Sigmoid colon (tissue), 7 donors: Measurements from ENCODE around the gene PLXNA4. TPM values are rescaled to one million over a fixed set of nuclear protein-coding genes. Genes with fewer than 3 reads are reported as not detected.
A peak's percentile ranks its signal among the peaks of the same experiment; 100 is the strongest.

Experiments used
- DNase-seq: peaks from one replicate; pipeline ENCODE4 v3.0.0-alpha.2; 2019
- H3K27ac ChIP-seq, 4 donors: fragments of 200-600 bp; sonication (generic); one replicate each; pipeline ENCODE4 v1.5.1; 2016 to 2019; ENCODE audit warnings: mild to moderate bottlenecking in 1 of 4
- H3K27me3 ChIP-seq, 3 donors: fragments of 200-600 bp; sonication (generic); one replicate each; pipeline ENCODE4 v1.5.1; 2019; ENCODE audit warnings: mild to moderate bottlenecking in 1 of 3
- H3K36me3 ChIP-seq, 4 donors: fragments of 200-600 bp; sonication (generic); one replicate each; pipeline ENCODE4 v1.5.1; 2016 to 2019
- H3K4me1 ChIP-seq, 4 donors: fragments of 200-600 bp; sonication (generic); one replicate each; pipeline ENCODE4 v1.5.1; 2017 to 2019
- H3K4me3 ChIP-seq, 4 donors: fragments of 200-600 bp; sonication (generic); one replicate each; pipeline ENCODE4 v1.5.1; 2017 to 2019; ENCODE audit warnings: mild to moderate bottlenecking in 2 of 4, moderate library complexity in 1 of 4
- H3K9me3 ChIP-seq, 4 donors: fragments of 200-600 bp in 3 of 4; sonication (generic) in 3 of 4; one replicate each; pipeline versions ENCODE4 v1.5.1 to v1.6.1; 2013 to 2019
- EP300 ChIP-seq, 4 donors: sonication (generic); formaldehyde crosslinking; IDR thresholded peaks; one replicate each; pipeline ENCODE4 v1.6.1; 2017; ENCODE audit warnings: antibody characterized with exemption in 4 of 4
- POLR2A ChIP-seq, 2 donors: fragments of 450-650 bp; IDR thresholded peaks; one replicate each; pipeline ENCODE4 v1.6.1; 2016; ENCODE audit warnings: antibody characterized with exemption in 2 of 2, mild to moderate bottlenecking in 2 of 2, moderate library complexity in 2 of 2
- POLR2AphosphoS5 ChIP-seq, 4 donors: sonication (generic); formaldehyde crosslinking; IDR thresholded peaks; one replicate each; pipeline ENCODE4 v1.6.1; 2017; ENCODE audit warnings: antibody characterized with exemption in 4 of 4
- WGBS, 2 donors: extraction: QIAGEN DNeasy Blood & Tissue Kit; methylation state at CpG; one replicate each; pipeline ENCODE4 v1.1.7; 2013; 5-methylcytosine and 5-hydroxymethylcytosine counted together
- intact Hi-C: fragments of 100-400 bp; cut with DNase I; formaldehyde crosslinking; loops from one replicate; pipeline ENCODE4 v1.15.1; 2023
- polyA plus RNA-seq, 3 donors: library from polyadenylated mRNA; stranded (reverse); fragments of 200-250 nt; gene quantifications; one replicate each; pipeline ENCODE4 v1.2.3, GENCODE V29; 2013
- total RNA-seq, 4 donors: library from RNA; depleted of rRNA; stranded (reverse); fragments of >200 nt; gene quantifications; one replicate each; pipeline ENCODE4 v1.1.0, GENCODE V29; 2016
- TF ChIP-seq, protein P1 (sequence below), 4 experiments: fragments of 450-650 bp in 3 of 4; fragments of 200-600 bp in 1 of 4; IDR thresholded peaks; one replicate each; pipeline ENCODE4 v1.5.1; 2016 to 2019; ENCODE audit warnings: antibody characterized with exemption in 4 of 4, mild to moderate bottlenecking in 3 of 4, moderate library complexity in 2 of 4
- donor health status: healthy with polysubstance abuse.
- donor health status: Bipolar disorder and iron deficiency.
- donor health status: healthy.

PLXNA4 gene
- total and polyA plus RNA-seq, 7 donors: under 0.01 to 10.5 (median 3.7) TPM; not detected in 1

DNA sequence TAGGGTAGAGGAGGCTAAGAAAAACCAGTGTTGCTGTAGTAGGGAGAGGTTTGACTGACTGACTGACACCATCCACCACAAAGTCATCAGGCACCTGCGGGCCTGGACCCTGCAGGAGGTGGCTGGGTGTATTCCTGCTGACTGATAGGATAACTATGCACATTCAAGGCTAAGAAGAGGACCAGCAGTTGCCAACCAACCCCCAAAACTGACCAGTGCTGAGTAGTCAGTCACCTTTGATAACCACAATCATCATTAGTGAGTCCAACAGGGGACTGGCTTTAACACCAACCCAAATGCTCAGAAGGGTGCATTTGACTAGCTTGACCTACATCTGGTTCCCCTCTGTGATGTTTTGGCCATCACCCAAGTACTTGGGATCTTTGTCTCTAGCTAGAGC lies 30.5 kb downstream of the PLXNA4 start:
- Histone ChIP-seq H3K4me3 (no peak overlapping the region), H3K27me3 (no peaks in the 10 kb centered on the region), H3K27ac (no peak overlapping the region), H3K9me3 (peaks cover under 1 to 4% (median 3%) of the 10 kb centered on the region in 4 donors), H3K36me3 (no peaks in the 10 kb centered on the region), H3K4me1 (peaks cover 0 to 14% (median 5%) of the 10 kb centered on the region in 4 donors)
- intact Hi-C loops: no loop called here
- no peak for TF ChIP-seq EP300 (IDR thresholded peaks at IDR 0.05)
- no peak for TF ChIP-seq POLR2A (IDR thresholded peaks at IDR 0.05)
- TF ChIP-seq, protein P1, sequence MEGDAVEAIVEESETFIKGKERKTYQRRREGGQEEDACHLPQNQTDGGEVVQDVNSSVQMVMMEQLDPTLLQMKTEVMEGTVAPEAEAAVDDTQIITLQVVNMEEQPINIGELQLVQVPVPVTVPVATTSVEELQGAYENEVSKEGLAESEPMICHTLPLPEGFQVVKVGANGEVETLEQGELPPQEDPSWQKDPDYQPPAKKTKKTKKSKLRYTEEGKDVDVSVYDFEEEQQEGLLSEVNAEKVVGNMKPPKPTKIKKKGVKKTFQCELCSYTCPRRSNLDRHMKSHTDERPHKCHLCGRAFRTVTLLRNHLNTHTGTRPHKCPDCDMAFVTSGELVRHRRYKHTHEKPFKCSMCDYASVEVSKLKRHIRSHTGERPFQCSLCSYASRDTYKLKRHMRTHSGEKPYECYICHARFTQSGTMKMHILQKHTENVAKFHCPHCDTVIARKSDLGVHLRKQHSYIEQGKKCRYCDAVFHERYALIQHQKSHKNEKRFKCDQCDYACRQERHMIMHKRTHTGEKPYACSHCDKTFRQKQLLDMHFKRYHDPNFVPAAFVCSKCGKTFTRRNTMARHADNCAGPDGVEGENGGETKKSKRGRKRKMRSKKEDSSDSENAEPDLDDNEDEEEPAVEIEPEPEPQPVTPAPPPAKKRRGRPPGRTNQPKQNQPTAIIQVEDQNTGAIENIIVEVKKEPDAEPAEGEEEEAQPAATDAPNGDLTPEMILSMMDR (IDR thresholded peaks at IDR 0.05): no peak
- no peak for TF ChIP-seq POLR2AphosphoS5 (IDR thresholded peaks at IDR 0.05)
- no peak for DNase-seq
- 85 to 89% methylated on average over 1 of the region's 1 CpG for WGBS, 2 donors

- TF ChIP-seq POLR2AphosphoS5 (IDR thresholded peaks at IDR 0.05): no peak
- TF ChIP-seq EP300 (IDR thresholded peaks at IDR 0.05): no peak
- no peak for TF ChIP-seq POLR2A (IDR thresholded peaks at IDR 0.05)
- TF ChIP-seq, protein P1 (IDR thresholded peaks at IDR 0.05): no peak
- peaks cover 0 to 3% (median 0%) of the 10 kb centered on the region in 4 donors for H3K9me3 ChIP-seq
- no peaks in the 10 kb centered on the region for H3K27me3 ChIP-seq
- peaks cover 0 to 14% (median 5%) of the 10 kb centered on the region in 4 donors for H3K4me1 ChIP-seq
- no peak for DNase-seq
- intact Hi-C loops: no loop called here
- H3K36me3 ChIP-seq: no peaks in the 10 kb centered on the region
- no peak overlapping the region for H3K27ac ChIP-seq
- 83 to 87% methylated on average over 1 of the region's 1 CpG for WGBS, 2 donors
- H3K4me3 ChIP-seq: no peak overlapping the region
Measured at GRCh38 chr7:132544999-132545398, 31.3 kb downstream of the PLXNA4 start.

GRCh38 chr7:132544025-132544424 lies 32.2 kb downstream of the PLXNA4 start:
- DNase-seq: no peak
- peaks cover 0 to 3% (median 0%) of the 10 kb centered on the region in 4 donors for H3K9me3 ChIP-seq
- no peaks in the 10 kb centered on the region for H3K27me3 ChIP-seq
- intact Hi-C loops: no loop called here
- peaks cover 0 to 14% (median 5%) of the 10 kb centered on the region in 4 donors for H3K4me1 ChIP-seq
- no peak overlapping the region for H3K4me3 ChIP-seq
- H3K27ac ChIP-seq: no peak overlapping the region
- 78 to 85% methylated on average over 1 of the region's 1 CpG for WGBS, 2 donors
- TF ChIP-seq POLR2AphosphoS5 (IDR thresholded peaks at IDR 0.05) (no peak), POLR2A (IDR thresholded peaks at IDR 0.05) (no peak), EP300 (IDR thresholded peaks at IDR 0.05) (no peak)
- TF ChIP-seq, protein P1 (IDR thresholded peaks at IDR 0.05): no peak
- no peaks in the 10 kb centered on the region for H3K36me3 ChIP-seq

DNA sequence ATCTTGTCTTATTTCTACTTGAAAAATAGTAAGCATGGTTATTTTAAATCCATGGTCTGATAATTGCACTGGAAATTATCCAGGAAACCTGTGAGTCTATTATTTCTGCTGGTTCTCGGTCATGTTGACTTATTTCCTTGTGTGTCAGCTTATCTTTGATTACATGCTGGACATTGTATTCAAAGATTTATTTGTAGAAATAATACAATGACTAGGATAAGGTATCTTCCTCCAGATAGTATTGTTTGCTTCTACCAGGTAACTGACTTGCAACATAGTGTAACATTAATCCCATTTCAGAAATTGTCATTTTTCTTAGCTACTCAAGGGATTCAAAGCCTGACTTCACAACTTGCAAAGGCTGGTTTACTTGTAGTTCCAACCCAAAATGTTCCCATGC lies 33.4 kb downstream of the PLXNA4 start:
- no peaks in the 10 kb centered on the region for H3K36me3 ChIP-seq
- no peak overlapping the region for H3K27ac ChIP-seq
- intact Hi-C loops: no loop called here
- H3K4me1 ChIP-seq: peaks cover 0 to 14% (median 5%) of the 10 kb centered on the region in 4 donors
- no peaks in the 10 kb centered on the region for H3K27me3 ChIP-seq
- no peak for DNase-seq
- peaks cover 0 to 3% (median 0%) of the 10 kb centered on the region in 4 donors for H3K9me3 ChIP-seq
- H3K4me3 ChIP-seq: no peak overlapping the region
- 38 to 65% methylated on average over 1 of the region's 1 CpG for WGBS, 2 donors
- TF ChIP-seq, protein P1 (IDR thresholded peaks at IDR 0.05): no peak
- no peak for TF ChIP-seq POLR2AphosphoS5 (IDR thresholded peaks at IDR 0.05)
- no peak for TF ChIP-seq POLR2A (IDR thresholded peaks at IDR 0.05)

DNA sequence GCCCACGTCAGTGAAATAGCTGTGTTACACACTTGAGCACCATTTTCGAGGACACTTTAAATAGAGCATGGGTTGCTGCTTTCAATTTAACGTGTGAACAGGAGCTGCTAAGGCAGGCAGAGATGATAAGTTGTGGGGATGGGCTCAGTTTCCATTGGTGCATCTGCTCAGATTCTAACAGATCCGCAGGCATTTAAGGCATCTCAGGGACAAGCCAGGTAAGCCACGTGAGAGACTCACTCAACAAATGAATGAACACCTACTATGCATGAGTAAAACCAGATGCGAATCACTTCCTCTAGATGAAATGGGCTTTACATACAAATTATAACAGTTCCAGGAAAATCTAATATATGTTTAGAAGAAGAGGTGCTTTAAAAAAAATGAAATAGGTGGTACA lies 34.6 kb downstream of the PLXNA4 start:
- peaks cover 0 to 14% (median 5%) of the 10 kb centered on the region in 4 donors for H3K4me1 ChIP-seq
- TF ChIP-seq POLR2A (IDR thresholded peaks at IDR 0.05) (no peak), POLR2AphosphoS5 (IDR thresholded peaks at IDR 0.05) (no peak), EP300 (IDR thresholded peaks at IDR 0.05) (no peak)
- TF ChIP-seq, protein P1 (IDR thresholded peaks at IDR 0.05): no peak
- peaks cover 0 to 3% (median 0%) of the 10 kb centered on the region in 4 donors for H3K9me3 ChIP-seq
- intact Hi-C loops: no loop called here
- H3K4me3 ChIP-seq: no peak overlapping the region
- WGBS, 2 donors: 63 to 67% methylated on average over 6 of the region's 6 CpGs
- no peaks in the 10 kb centered on the region for H3K27me3 ChIP-seq
- no peak for DNase-seq
- H3K27ac ChIP-seq: peak overlapping the region in 2 of 4 donors; percentile 9 to 56
- H3K36me3 ChIP-seq: no peaks in the 10 kb centered on the region
